GM19452 (cell line): ENCODE results near the gene RIPOR2.

Experiments
- ATAC-seq: cut with Tn5 transposase; IDR thresholded peaks from one replicate; pipeline ENCODE4 v1.9.1; 2021; ENCODE audit not compliant: unreplicated experiment

The RIPOR2 gene

GRCh38 chr6:24906314-24906713, 29.4 kb downstream of the RIPOR2 start:
- ATAC-seq, result no peak

- no peak for ATAC-seq
Measured at GRCh38 chr6:24905483-24905882, 30.3 kb downstream of the RIPOR2 start.

DNA sequence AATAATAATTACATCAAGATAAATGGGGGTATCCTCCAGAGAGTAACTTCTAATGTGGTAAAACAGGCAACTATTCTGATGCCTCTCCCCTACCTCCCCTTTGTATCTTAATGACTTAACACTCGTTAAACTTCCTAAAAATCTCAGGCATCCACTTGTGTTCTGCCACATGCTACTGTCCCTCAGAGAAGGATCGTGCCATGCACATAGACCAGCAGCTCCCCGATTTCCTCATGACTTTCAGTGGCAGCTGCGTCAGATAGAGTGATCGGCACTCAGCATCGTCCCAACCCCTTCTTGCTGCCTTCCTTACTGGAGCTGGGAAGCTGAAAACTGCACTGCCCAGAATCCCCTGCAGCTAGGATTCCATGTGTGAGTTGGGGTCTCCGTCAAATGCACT, 32.1 kb downstream of the RIPOR2 start:
- ATAC-seq, result no peak

DNA sequence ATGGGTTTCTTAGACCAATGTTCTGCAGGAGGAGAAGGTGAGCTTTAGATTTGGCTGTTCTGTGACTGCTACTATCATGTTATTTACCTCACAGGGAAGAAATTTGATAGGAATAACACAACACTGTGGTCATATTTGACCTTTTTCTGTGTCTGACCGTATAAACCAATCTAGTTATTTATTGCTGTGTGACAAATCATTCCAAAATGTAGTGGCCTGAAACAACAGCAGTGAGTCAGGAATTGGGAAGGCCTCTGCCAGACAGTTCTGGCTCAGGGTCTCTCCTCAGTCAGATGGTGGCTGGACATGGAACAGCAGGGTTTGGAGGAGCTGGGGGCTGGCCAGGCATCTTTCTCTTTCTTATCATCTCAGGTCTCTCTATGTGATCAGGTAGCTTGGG, 33.0 kb downstream of the RIPOR2 start:
- ATAC-seq, result no peak

- no peak for ATAC-seq
Measured at GRCh38 chr6:24901698-24902328, 33.9 kb downstream of the RIPOR2 start.

- ATAC-seq, result no peak
Measured at GRCh38 chr6:24900917-24901697, 34.7 kb downstream of the RIPOR2 start.

DNA sequence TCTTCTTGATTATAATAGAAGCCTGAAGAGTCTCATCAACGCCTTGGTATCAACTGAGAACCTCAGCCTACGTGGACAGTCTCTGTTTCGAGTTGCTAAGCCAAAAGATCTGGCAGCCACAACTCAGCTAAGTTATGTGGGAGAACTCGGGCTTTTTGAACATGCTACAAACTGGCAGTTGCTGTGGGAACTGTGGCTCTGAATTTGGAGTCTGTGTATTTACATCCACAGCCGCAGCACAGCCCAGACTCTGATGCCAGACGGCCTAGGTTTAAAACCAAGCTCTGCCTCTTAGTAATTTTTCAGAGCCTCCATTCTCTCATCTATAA, 35.8 kb downstream of the RIPOR2 start:
- ATAC-seq, result no peak

DNA sequence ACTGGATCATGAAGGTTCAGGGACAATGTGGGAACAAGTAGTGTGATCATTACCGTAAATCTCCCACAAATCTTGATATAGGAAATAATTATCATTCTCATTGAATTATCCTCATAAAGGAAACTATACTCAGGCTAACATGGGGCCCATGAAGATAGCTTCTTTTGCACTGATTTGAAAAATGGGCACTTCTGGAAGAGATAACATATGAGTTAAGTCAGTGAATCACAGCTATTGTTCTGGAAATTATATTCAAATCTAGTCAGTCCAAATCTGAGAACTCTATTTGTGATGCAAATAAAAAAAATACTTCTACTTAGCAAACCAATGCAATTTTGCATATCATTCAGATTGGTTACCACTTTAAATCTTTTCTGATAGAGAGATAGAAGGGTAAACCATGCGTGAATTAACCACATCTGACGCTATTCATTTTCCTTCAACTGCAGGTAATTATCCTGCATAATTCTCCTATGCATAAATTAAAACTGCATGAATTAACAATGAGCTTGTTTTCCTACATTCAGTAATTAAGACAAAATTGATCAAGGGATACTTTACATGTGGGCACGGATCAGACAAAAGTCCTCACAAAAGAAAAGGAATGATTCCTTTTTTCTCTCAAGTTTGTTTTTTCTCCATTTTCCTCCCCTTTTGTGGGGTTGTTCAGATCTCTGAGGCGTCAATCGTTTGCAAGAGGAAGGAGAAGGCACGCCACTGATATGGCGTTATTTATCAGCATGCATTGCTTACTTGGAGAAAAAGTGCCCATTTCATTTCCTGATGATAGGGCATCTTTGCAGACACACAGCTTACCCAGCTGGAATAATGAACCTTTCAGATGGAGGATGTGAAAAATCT, 36.4 kb downstream of the RIPOR2 start:
- ATAC-seq, result no peak

- no peak for ATAC-seq
Measured at GRCh38 chr6:24898676-24899075, 37.1 kb downstream of the RIPOR2 start.

GRCh38 chr6:24897186-24897585, 38.6 kb downstream of the RIPOR2 start:
- no peak for ATAC-seq

- no peak for ATAC-seq
Measured at GRCh38 chr6:24893342-24893850, 42.4 kb downstream of the RIPOR2 start.

- no peak for ATAC-seq
Measured at GRCh38 chr6:24891004-24891403, 44.8 kb downstream of the RIPOR2 start.

GRCh38 chr6:24890471-24890870, 45.3 kb downstream of the RIPOR2 start:
- no peak for ATAC-seq

DNA sequence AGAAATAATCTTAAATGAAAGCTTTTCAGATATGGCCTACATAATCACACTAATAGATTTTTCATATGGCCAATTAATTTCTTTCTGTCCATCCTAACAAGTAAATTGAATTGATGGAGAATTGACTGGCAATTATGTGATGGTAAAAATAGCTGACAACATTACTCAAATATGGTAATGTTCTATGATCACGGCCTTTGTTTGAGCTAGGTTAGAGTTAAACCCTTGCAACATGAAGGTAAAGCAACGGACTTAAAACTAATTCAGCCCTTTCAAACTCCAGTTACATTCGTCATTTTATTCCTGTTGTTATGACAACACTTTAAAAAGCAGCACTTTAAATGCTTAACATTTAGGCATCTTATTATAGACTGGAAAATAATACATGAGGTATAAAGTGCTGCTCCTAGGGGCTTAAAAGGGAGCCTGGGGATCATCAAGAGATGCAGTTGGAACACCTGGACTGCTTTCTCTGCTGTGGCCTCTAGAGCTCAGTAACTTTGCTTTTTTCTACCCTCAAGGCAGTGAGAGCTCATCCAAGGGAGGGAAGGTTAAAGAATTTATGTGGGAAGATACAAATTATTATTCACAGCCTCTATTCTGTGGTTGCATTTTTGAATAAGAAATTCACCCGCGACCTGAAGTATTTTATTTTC, 46.9 kb downstream of the RIPOR2 start:
- no peak for ATAC-seq

- ATAC-seq, result no peak
Measured at GRCh38 chr6:24887545-24888140, 48.1 kb downstream of the RIPOR2 start.

GRCh38 chr6:24883618-24884017, 52.1 kb downstream of the RIPOR2 start:
- ATAC-seq, result peak; percentile 74

DNA sequence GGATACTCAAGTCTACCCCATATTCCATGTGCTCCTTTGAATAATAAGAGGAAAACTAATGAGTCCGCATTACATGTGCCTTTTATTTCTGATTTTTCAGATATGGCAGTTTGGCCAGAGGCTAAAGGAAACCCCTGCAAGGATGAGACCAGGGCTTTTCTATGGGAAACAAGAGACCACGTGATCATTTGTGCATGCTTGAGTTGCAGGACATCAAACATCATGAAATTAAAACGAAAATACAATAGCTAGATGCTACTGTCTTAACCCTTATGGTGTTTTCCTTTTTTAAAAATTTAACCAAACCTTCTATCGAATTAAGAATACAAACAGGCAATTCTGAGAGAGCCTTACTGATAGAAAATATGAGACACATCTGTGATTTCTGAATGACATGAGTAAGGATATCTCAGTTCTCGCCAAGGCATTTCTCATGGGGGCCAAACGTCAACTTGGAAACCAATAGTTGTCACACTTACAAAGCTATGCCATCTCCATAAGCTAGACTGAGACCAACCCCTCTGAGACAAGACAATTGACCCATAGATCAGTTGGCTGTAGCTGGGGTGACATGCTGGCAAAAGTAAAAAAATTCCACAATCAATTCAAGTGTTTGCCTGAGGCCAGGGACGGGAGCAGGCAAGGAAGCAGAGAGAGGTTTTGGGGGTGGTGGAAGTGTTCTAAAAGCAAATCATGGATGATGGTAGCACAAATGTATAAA, 52.8 kb downstream of the RIPOR2 start:
- ATAC-seq, result no peak

DNA sequence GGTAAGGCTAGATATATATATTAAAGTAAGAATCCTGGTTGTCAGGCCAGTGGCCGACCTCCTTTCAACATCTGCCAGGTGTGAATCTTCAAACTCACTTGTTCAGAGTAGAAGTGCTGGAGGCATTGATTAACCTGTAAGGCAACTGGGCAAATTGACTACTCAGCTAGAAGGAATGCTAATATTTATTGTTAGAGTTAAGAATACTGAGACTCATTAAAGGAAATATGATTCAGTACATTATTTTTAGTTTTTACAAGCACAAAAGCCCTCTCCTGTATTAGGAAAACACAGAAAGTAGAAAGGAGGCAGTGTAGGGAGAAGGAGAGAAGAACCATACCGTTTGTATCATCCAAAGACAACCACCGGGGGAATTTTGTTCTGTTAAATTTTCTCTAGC, 53.5 kb downstream of the RIPOR2 start:
- ATAC-seq, result no peak

DNA sequence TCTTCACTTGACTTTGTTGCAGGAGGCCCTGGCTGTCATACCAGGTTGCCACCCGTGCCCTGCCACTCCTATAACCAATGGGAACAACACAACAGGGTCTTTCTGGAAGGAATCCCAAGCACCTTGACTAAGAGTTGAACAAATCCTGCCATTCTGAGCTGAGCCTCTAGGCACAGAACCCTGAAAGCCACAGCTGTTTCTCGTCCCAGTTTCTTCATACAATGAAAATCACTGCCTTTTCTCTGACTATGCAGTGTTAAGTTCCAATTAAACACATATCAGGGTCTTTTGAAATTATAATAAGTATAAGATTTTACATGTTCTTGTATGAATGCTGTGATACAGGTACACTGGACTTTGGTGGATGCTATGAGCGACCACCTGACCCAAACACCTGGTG, 54.4 kb downstream of the RIPOR2 start:
- ATAC-seq, result no peak

DNA sequence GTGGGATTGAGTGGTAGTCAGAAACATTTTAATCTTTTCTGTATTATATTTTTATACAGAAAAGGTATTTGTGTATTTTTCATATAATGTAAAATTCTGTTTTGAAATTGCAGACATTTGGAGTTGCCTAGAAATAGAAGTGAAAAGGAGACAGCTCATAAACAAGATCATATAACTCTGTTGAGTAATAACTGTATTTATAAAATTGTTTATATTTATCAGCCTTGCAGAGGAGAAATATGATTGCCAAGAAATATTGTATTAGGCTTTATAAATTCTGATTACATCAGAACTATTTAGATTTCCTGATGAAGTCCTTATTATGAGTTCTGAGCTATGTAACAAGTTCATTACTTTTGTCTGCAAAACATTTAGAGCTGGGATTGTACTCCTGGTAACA, 55.3 kb downstream of the RIPOR2 start:
- no peak for ATAC-seq
